ENCODE data around the gene SNX32. TPM values are rescaled to one million over a fixed set of nuclear protein-coding genes. Genes with fewer than 3 reads are reported as not detected.

The SNX32 gene
- total and polyA plus RNA-seq, 2 of the 13 experiments (the other 11 are each of a cell fraction or from before 2014, with no cell fraction given): 0.09 to 0.34 TPM

DNA sequence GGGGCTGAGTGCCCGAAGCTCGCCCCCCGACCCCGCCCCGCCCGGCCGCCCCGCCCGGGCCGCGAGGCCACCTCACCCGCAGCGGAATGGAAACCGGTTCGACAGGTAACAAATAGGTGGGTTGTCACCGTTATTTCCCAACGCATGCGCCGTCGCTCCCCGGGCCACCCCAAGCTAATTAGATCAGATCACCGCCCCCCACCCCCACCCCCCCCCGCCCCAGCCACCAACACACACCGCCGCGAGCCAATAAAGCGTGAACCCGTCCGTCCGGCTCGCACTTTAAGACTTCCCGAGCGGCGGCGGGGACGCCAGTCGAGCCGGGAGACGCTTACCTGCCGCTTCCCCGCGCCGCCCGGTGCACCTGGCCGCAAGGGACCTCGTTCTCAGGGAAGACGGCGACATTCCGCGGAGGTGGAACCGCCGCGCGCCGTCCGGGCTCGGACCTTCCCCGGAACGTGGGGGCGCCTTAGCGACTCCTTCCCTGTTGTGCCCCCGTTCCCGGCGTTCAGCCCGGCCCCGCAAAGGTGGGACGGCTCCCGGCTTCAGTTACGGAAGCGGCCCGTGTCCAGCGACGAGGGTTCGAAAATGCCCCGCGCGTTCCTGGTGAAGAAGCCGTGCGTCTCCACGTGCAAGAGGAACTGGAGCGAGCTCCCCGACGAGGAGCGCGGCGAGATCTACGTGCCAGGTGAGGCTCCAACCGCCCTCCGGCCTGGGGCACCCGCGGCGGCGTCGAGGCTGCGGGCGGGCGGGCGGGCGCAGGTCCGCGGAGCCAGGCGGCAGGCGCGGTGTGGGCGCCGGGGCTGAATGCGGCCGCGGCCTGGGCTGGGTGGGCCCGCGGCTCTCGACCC is 46.8 kb upstream of the SNX32 start, which contains the start of gene OVOL1:
Gene OVOL1, plus strand, starts transcription at position 278 of the 851 bp plus-strand sequence. Its CDS starts 311 bp downstream, at position 589.
- no peak within 1 kb of the TSS for H2AFZ ChIP-seq (ENCODE audit: low read length)
- POLR2A ChIA-PET: interaction anchor here (0.6 kb wide), 1 partner anchor 133 kb away, joined by 3 read pairs; no protein-coding TSS in a partner anchor
- H4K20me1 ChIP-seq (ENCODE audit: insufficient read depth, low read length): no peaks in the 10 kb centered on the region
- in situ Hi-C loops (cut with HindIII; ENCODE audit: extremely low pct_ligation_motif_present, low pct_unique_long_range_greater_than_20kb) (no loop called here), intact Hi-C loops (cut with micrococcal nuclease; ENCODE audit: unreplicated experiment) (no loop called here)
- ATAC-seq (no peak), DNase-seq (ENCODE audit: low spot score) (no peak), FAIRE-seq (no peak)
- no peaks in the 10 kb centered on the region for H3K36me3 ChIP-seq (replicated peaks in 1 of 2; ENCODE audit: control insufficient read depth in 1 of 2, insufficient read depth in 2 of 2, low read length in 2 of 2)
- 15% methylated on average over 37 of the region's 112 CpGs for WGBS (ENCODE audit: low lambda C conversion rate)
- no peaks in the 10 kb centered on the region for H3K79me2 ChIP-seq (ENCODE audit: insufficient read depth, low read length)
- peak within 1 kb of the TSS; percentile 71 for H3K4me2 ChIP-seq (ENCODE audit: low read depth, low read length)
- H3K27me3 ChIP-seq (ENCODE audit: control insufficient read depth in 1 of 2, insufficient read depth in 2 of 2, low read length in 2 of 2): peaks cover 24 to 83% of the 10 kb centered on the region in 2 experiments
- TF ChIP-seq FLYWCH1 (CRISPR knock-in tag; IDR thresholded peaks at IDR 0.05) (no peak), ZNF160 (CRISPR knock-in tag; IDR thresholded peaks at IDR 0.05) (no peak), JDP2 (CRISPR knock-in tag; IDR thresholded peaks at IDR 0.05; ENCODE audit: borderline replicate concordance) (no peak), EZH2 (conservative IDR thresholded peaks at IDR 0.05; ENCODE audit: low read depth, low read length) (0 out of 2 replicates have a peak, but pooled peaks have one; percentile 36), SCMH1 (CRISPR knock-in tag; IDR thresholded peaks at IDR 0.05; ENCODE audit: borderline replicate concordance) (no peak), TGIF2 (CRISPR knock-in tag; IDR thresholded peaks at IDR 0.05) (no peak), JUND (CRISPR knock-in tag; IDR thresholded peaks at IDR 0.05) (no peak), DNMT1 (CRISPR knock-in tag; IDR thresholded peaks at IDR 0.05) (no peak), HNRNPUL1 (IDR thresholded peaks at IDR 0.05; ENCODE audit: low read depth, low read length) (no peak), GATA4 (IDR thresholded peaks at IDR 0.05; ENCODE audit: borderline replicate concordance, low read depth) (no peak), ZNF777 (CRISPR knock-in tag; IDR thresholded peaks at IDR 0.05) (peak; percentile 87), KLF6 (CRISPR knock-in tag; IDR thresholded peaks at IDR 0.05) (no peak), ZFP36L2 (CRISPR knock-in tag; IDR thresholded peaks at IDR 0.05) (no peak), MAZ (IDR thresholded peaks at IDR 0.05; ENCODE audit: borderline replicate concordance, low read depth, low read length) (no peak), MAZ (CRISPR knock-in tag; IDR thresholded peaks at IDR 0.05; ENCODE audit: low read depth) (no peak), RFX3 (CRISPR knock-in tag; IDR thresholded peaks at IDR 0.05) (no peak), JUNB (CRISPR knock-in tag; IDR thresholded peaks at IDR 0.05; ENCODE audit: borderline replicate concordance) (no peak), GZF1 (CRISPR knock-in tag; IDR thresholded peaks at IDR 0.05) (no peak), ZNF431 (CRISPR knock-in tag; IDR thresholded peaks at IDR 0.05; ENCODE audit: borderline replicate concordance, low read depth) (no peak), EHMT2 (IDR thresholded peaks at IDR 0.05; ENCODE audit: borderline replicate concordance, low read depth, low read length) (no peak)
- TF ChIP-seq, protein P1, sequence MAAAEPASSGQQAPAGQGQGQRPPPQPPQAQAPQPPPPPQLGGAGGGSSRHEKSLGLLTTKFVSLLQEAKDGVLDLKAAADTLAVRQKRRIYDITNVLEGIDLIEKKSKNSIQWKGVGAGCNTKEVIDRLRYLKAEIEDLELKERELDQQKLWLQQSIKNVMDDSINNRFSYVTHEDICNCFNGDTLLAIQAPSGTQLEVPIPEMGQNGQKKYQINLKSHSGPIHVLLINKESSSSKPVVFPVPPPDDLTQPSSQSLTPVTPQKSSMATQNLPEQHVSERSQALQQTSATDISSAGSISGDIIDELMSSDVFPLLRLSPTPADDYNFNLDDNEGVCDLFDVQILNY (CRISPR knock-in tag; conservative IDR thresholded peaks at IDR 0.05): no peak
- TF ChIP-seq, protein P2, sequence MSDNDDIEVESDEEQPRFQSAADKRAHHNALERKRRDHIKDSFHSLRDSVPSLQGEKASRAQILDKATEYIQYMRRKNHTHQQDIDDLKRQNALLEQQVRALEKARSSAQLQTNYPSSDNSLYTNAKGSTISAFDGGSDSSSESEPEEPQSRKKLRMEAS (IDR thresholded peaks at IDR 0.05): 0 out of 2 replicates have a peak, but pooled peaks have one; percentile 26
- TF ChIP-seq, protein P3, sequence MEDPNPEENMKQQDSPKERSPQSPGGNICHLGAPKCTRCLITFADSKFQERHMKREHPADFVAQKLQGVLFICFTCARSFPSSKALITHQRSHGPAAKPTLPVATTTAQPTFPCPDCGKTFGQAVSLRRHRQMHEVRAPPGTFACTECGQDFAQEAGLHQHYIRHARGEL (CRISPR knock-in tag; IDR thresholded peaks at IDR 0.05): no peak
- BruUV-seq (replicated peaks): no TSS peak
- CTCF ChIA-PET (ENCODE audit: low intra/inter-chr PET ratio, low total read pairs): no interaction called here
- H3K9me3 ChIP-seq (ENCODE audit: low read length): no peaks in the 10 kb centered on the region
- no peak within 1 kb of the TSS for H3K27ac ChIP-seq (ENCODE audit: extremely low read length, insufficient read depth, low read length)
- no peak within 1 kb of the TSS for H3K9ac ChIP-seq (ENCODE audit: insufficient read depth, low read depth, low read length)
- H3K4me1 ChIP-seq (ENCODE audit: insufficient read depth, low read length): peaks cover 41% of the 10 kb centered on the region
- H3K4me3 ChIP-seq (replicated peaks in 1 of 3; ENCODE audit: insufficient read depth in 1 of 3, low read depth in 2 of 3, low read length in 3 of 3): peak within 1 kb of the TSS in 2 of 3 experiments; percentile 26 to 61; a peak in 2 of 6 replicates
